ENCODE data around the gene ODAPH. TPM values are rescaled to one million over a fixed set of nuclear protein-coding genes. Genes with fewer than 3 reads are reported as not detected.

The ODAPH gene
- total and polyA plus RNA-seq, 2 donors (not counting 1 experiment from before 2014, with no cell fraction given), result 0.09 to 0.81 TPM

DNA sequence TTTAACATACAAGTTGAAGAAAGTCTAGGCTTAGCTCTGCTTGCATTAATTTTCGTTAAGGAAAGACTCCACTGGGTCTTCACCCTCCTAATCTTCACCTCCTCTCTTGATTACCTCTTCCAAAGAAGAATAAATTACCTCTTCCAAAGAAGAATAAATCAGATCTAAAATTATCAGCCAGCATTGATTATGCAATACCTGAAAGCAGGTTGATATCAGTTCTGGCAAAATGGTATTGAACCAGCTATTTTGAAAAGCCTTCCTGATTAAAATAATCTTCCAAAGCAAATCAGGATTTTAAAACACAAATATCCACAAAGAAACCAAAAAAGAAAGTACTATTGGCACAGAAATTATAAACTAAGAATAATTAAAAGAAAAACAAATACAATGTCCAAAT, 37.5 kb downstream of the ODAPH start:
- no peak for DNase-seq
- ChIA-PET CTCF (no interaction called here), POLR2A (no interaction called here)
- Histone ChIP-seq H2AFZ (ENCODE audit: insufficient read depth, low read depth, low read length, poor library complexity, severe bottlenecking) (no peak overlapping the region), H3K36me3 (replicated peaks in 1 of 2; ENCODE audit: control extremely low read depth in 1 of 2, control insufficient read depth in 1 of 2, extremely low read depth in 1 of 2, insufficient read depth in 2 of 2, low read length in 1 of 2) (no peaks in the 10 kb centered on the region), H3K27me3 (replicated peaks in 1 of 4; ENCODE audit: control extremely low read depth in 1 of 4, control insufficient read depth in 3 of 4, insufficient read depth in 4 of 4, low read length in 3 of 4) (no peaks in the 10 kb centered on the region), H3K79me2 (ENCODE audit: control insufficient read depth, insufficient read depth, low read length) (no peaks in the 10 kb centered on the region), H4K20me1 (ENCODE audit: control insufficient read depth, insufficient read depth, low read length, poor library complexity, severe bottlenecking) (no peaks in the 10 kb centered on the region), H3K9me3 (ENCODE audit: control extremely low read depth in 1 of 3, control insufficient read depth in 2 of 3, insufficient read depth in 1 of 3, low read length in 2 of 3) (no peaks in the 10 kb centered on the region), H3K9ac (ENCODE audit: low read length) (no peak overlapping the region), H3K4me2 (replicated peaks; ENCODE audit: low read depth, low read length, poor library complexity, severe bottlenecking) (no peak overlapping the region), H3K4me3 (ENCODE audit: control extremely low read depth in 1 of 5, extremely low read depth in 1 of 5, insufficient read depth in 1 of 5, low read depth in 2 of 5, low read length in 4 of 5) (no peak overlapping the region), H3K27ac (ENCODE audit: low read length in 2 of 2) (no peak overlapping the region), H3K4me1 (ENCODE audit: control insufficient read depth in 2 of 2, insufficient read depth in 2 of 2, low read length in 2 of 2) (no peaks in the 10 kb centered on the region)
- Mint-ChIP-seq H3K27me3 (no peaks in the 10 kb centered on the region), H3K4me3 (no peak overlapping the region), H3K4me1 (no peaks in the 10 kb centered on the region), H3K9me3 (ENCODE audit: insufficient read depth) (no peaks in the 10 kb centered on the region), H3K27ac (no peak overlapping the region)
- WGBS (ENCODE audit: insufficient coverage), result no CpG with 5 or more reads among the region's 1 CpG
- no peak for ATAC-seq (ENCODE audit: low read depth)
- TF ChIP-seq, protein P1, sequence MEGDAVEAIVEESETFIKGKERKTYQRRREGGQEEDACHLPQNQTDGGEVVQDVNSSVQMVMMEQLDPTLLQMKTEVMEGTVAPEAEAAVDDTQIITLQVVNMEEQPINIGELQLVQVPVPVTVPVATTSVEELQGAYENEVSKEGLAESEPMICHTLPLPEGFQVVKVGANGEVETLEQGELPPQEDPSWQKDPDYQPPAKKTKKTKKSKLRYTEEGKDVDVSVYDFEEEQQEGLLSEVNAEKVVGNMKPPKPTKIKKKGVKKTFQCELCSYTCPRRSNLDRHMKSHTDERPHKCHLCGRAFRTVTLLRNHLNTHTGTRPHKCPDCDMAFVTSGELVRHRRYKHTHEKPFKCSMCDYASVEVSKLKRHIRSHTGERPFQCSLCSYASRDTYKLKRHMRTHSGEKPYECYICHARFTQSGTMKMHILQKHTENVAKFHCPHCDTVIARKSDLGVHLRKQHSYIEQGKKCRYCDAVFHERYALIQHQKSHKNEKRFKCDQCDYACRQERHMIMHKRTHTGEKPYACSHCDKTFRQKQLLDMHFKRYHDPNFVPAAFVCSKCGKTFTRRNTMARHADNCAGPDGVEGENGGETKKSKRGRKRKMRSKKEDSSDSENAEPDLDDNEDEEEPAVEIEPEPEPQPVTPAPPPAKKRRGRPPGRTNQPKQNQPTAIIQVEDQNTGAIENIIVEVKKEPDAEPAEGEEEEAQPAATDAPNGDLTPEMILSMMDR (IDR thresholded peaks at IDR 0.05), result no peak
- no peak for TF ChIP-seq EZH2 (IDR thresholded peaks at IDR 0.05; ENCODE audit: borderline replicate concordance, insufficient read depth, low read depth, low read length, poor library complexity, severe bottlenecking)
- intact Hi-C loops (cut with micrococcal nuclease), result no loop called here

DNA sequence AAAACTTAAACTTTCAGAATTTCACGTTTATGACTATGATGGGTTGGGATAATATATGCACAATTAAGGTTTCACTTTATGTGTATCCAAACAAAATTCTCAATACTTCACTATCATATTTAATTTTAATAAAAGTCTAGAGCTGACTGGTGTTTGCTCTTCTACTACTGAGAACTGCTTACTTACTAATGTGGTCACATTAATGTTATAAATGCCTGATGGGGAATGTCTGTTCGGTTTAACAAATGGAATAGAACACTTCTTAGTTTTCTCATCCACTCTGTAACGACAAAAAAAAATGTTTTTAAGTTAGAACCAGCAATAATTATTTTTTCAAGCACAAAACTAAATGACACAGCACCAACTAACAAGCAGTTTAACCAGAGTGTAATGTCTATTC, 40.2 kb downstream of the ODAPH start:
- no CpG with 5 or more reads among the region's 3 CpGs for WGBS (ENCODE audit: insufficient coverage)
- intact Hi-C loops (cut with micrococcal nuclease), result no loop called here

More for the DNA sequence above, 40.2 kb downstream of the ODAPH start:
- DNase-seq (no peak), ATAC-seq (ENCODE audit: low read depth) (no peak)
- Histone ChIP-seq H4K20me1 (ENCODE audit: control insufficient read depth, insufficient read depth, low read length, poor library complexity, severe bottlenecking) (no peaks in the 10 kb centered on the region), H3K4me1 (ENCODE audit: control insufficient read depth in 2 of 2, insufficient read depth in 2 of 2, low read length in 2 of 2) (no peaks in the 10 kb centered on the region), H3K79me2 (ENCODE audit: control insufficient read depth, insufficient read depth, low read length) (no peaks in the 10 kb centered on the region), H3K4me3 (ENCODE audit: control extremely low read depth in 1 of 5, extremely low read depth in 1 of 5, insufficient read depth in 1 of 5, low read depth in 2 of 5, low read length in 4 of 5) (no peak overlapping the region), H3K27ac (ENCODE audit: low read length in 2 of 2) (no peak overlapping the region), H3K9me3 (ENCODE audit: control extremely low read depth in 1 of 3, control insufficient read depth in 2 of 3, insufficient read depth in 1 of 3, low read length in 2 of 3) (no peaks in the 10 kb centered on the region), H3K4me2 (replicated peaks; ENCODE audit: low read depth, low read length, poor library complexity, severe bottlenecking) (no peak overlapping the region), H3K9ac (ENCODE audit: low read length) (no peak overlapping the region), H3K36me3 (replicated peaks in 1 of 2; ENCODE audit: control extremely low read depth in 1 of 2, control insufficient read depth in 1 of 2, extremely low read depth in 1 of 2, insufficient read depth in 2 of 2, low read length in 1 of 2) (no peaks in the 10 kb centered on the region), H3K27me3 (replicated peaks in 1 of 4; ENCODE audit: control extremely low read depth in 1 of 4, control insufficient read depth in 3 of 4, insufficient read depth in 4 of 4, low read length in 3 of 4) (no peaks in the 10 kb centered on the region), H2AFZ (ENCODE audit: insufficient read depth, low read depth, low read length, poor library complexity, severe bottlenecking) (no peak overlapping the region)
- H3K27me3 Mint-ChIP-seq, result peaks cover 6% of the 10 kb centered on the region
- no peak overlapping the region for H3K27ac Mint-ChIP-seq
- H3K9me3 Mint-ChIP-seq (ENCODE audit: insufficient read depth), result no peaks in the 10 kb centered on the region
- H3K4me1 Mint-ChIP-seq, result no peaks in the 10 kb centered on the region
- ChIA-PET POLR2A (no interaction called here), CTCF (no interaction called here)
- H3K4me3 Mint-ChIP-seq, result no peak overlapping the region
- TF ChIP-seq EZH2 (IDR thresholded peaks at IDR 0.05; ENCODE audit: borderline replicate concordance, insufficient read depth, low read depth, low read length, poor library complexity, severe bottlenecking), result no peak
- TF ChIP-seq, protein P1 (IDR thresholded peaks at IDR 0.05), result no peak
